Endothelial cell of umbilical vein (primary cell): Measurements from ENCODE around the gene ZNF709. TPM values are rescaled to one million over a fixed set of nuclear protein-coding genes. Genes with fewer than 3 reads are reported as not detected.

Experiments
- BruUV-seq: library from RNA; stranded (reverse); fragments of 400-500 nt; replicated peaks from 2 replicates; lab custom pipeline; 2021; lab: Mats Ljungman, UMichigan
- CTCF ChIA-PET: fragments of 300-600, 350-600 bp; sonication (Branson Sonifier 250); formaldehyde crosslinking; loops from one replicate; lab custom pipeline; 2021; ENCODE audit warnings: antibody characterized with exemption, inconsistent platforms; lab: Charles Lee
- POLR2A ChIA-PET: fragments of 300-600, 350-600 bp; sonication (Branson Sonifier 250); formaldehyde crosslinking; loops from one replicate; lab custom pipeline; 2021; ENCODE audit warnings: antibody characterized with exemption, inconsistent platforms; lab: Charles Lee
- DNase-seq: peaks from one replicate; pipeline ENCODE4 v3.0.0-alpha.2; 2011; ENCODE audit warnings: low read depth, low spot score
- FAIRE-seq: peaks from 2 replicates; lab custom pipeline; 2011; peaks lifted over from hg19 to GRCh38; lab: Jason Lieb, UNC
- H2AFZ ChIP-seq: 2 replicates; pipeline ENCODE4 v1.6.0; 2012; ENCODE audit warnings: low read depth, low read length, control low read depth, inconsistent platforms
- H3K27ac ChIP-seq: 2 replicates; pipeline ENCODE4 v1.5.1; 2011; ENCODE audit warnings: low read depth, mild to moderate bottlenecking, control low read depth, low read length, moderate library complexity; ENCODE audit not compliant: insufficient read depth
- H3K27me3 ChIP-seq, 2 experiments: 2 replicates each; pipeline versions ENCODE4 v1.6.0 to v1.6.1; 2011; ENCODE audit warnings: low read length in 2 of 2, mixed read lengths in 1 of 2; ENCODE audit not compliant: control insufficient read depth in 2 of 2, insufficient read depth in 2 of 2
- H3K36me3 ChIP-seq, 2 experiments: 2 replicates in 1 of 2; 3 replicates in 1 of 2; pipeline ENCODE4 v1.5.1; 2011; ENCODE audit warnings: low read length in 2 of 2, mild to moderate bottlenecking in 1 of 2, moderate library complexity in 1 of 2; ENCODE audit not compliant: control insufficient read depth in 2 of 2, insufficient read depth in 2 of 2; ENCODE audit errors: extremely low read depth in 1 of 2
- H3K4me1 ChIP-seq: 3 replicates; pipeline ENCODE4 v1.5.1; 2011; ENCODE audit warnings: mild to moderate bottlenecking, low read length; ENCODE audit not compliant: control insufficient read depth, insufficient read depth; ENCODE audit errors: extremely low read depth
- H3K4me2 ChIP-seq: 2 replicates; pipeline ENCODE4 v1.6.1; 2011; ENCODE audit warnings: low read length, control low read depth, mixed read lengths; ENCODE audit not compliant: insufficient read depth
- H3K4me3 ChIP-seq, 3 experiments: fragments of 200-600 bp in 1 of 3; sonication (generic), shearing (Covaris generic) in 1 of 3; replicated peaks in 1 of 3; 2 replicates each; pipeline ENCODE4 v1.5.1; 2011 to 2016; ENCODE audit warnings: control low read depth in 3 of 3, low read length in 3 of 3, mild to moderate bottlenecking in 2 of 3, inconsistent platforms in 1 of 3, low read depth in 1 of 3, moderate library complexity in 1 of 3; ENCODE audit not compliant: insufficient read depth in 1 of 3
- H3K79me2 ChIP-seq: 2 replicates; pipeline ENCODE4 v1.6.0; 2012; ENCODE audit warnings: low read length, inconsistent platforms; ENCODE audit not compliant: control insufficient read depth, insufficient read depth
- H3K9ac ChIP-seq: replicated peaks from 2 replicates; pipeline ENCODE3; 2011; ENCODE audit warnings: low read length, control low read depth; ENCODE audit not compliant: insufficient read depth; ENCODE audit errors: extremely low read depth
- H3K9me1 ChIP-seq: replicated peaks from 3 replicates; pipeline ENCODE4 v1.6.0; 2011; ENCODE audit warnings: mild to moderate bottlenecking, low read length; ENCODE audit not compliant: control insufficient read depth, insufficient read depth; ENCODE audit errors: extremely low read depth
- H3K9me3 ChIP-seq: replicated peaks from 2 replicates; pipeline ENCODE4 v1.5.1; 2012; ENCODE audit warnings: low read length, inconsistent platforms; ENCODE audit not compliant: control insufficient read depth, insufficient read depth
- H4K20me1 ChIP-seq: replicated peaks from 2 replicates; pipeline ENCODE3; 2011; ENCODE audit warnings: mild to moderate bottlenecking, low read length; ENCODE audit not compliant: control insufficient read depth, insufficient read depth; ENCODE audit errors: extremely low read depth
- EZH2 ChIP-seq: IDR thresholded peaks from 2 replicates; pipeline ENCODE4 v1.6.1; 2012; ENCODE audit warnings: borderline replicate concordance, low read depth, mild to moderate bottlenecking, moderate library complexity, low read length, inconsistent platforms; ENCODE audit not compliant: severe bottlenecking
- FOS ChIP-seq: IDR thresholded peaks from 2 replicates; pipeline ENCODE4 v1.6.1; 2011; ENCODE audit warnings: mild to moderate bottlenecking, low read length, moderate library complexity, borderline replicate concordance; ENCODE audit not compliant: insufficient read depth
- GATA2 ChIP-seq: IDR thresholded peaks from 2 replicates; pipeline ENCODE4 v1.7.0; 2011; ENCODE audit warnings: low read depth, mild to moderate bottlenecking, moderate library complexity, mixed read lengths, low read length; ENCODE audit not compliant: insufficient read length, insufficient read depth
- JUN ChIP-seq: IDR thresholded peaks from 2 replicates; pipeline ENCODE4 v1.6.1; 2011; ENCODE audit warnings: borderline replicate concordance, low read depth; ENCODE audit not compliant: insufficient read length, insufficient read depth
- MYC ChIP-seq: IDR thresholded peaks from one replicate; pipeline ENCODE4 v1.6.1; 2011; ENCODE audit warnings: mild to moderate bottlenecking, low read depth, low read length
- POLR2A ChIP-seq: IDR thresholded peaks from 2 replicates; pipeline ENCODE4 v1.6.1; 2012; ENCODE audit warnings: low read depth, mild to moderate bottlenecking, control low read depth, low read length
- POLR2AphosphoS5 ChIP-seq: IDR thresholded peaks from 2 replicates; pipeline ENCODE4 v1.6.1; 2012; ENCODE audit warnings: low read depth, mild to moderate bottlenecking, control low read depth, low read length, moderate library complexity; ENCODE audit not compliant: insufficient read depth
- dilution Hi-C: fragments of 300-500 bp; cut with MboI; formaldehyde crosslinking; loops from one replicate; pipeline ENCODE4 v1.15.0; 2019; ENCODE audit warnings: low sequenced_read_pairs; ENCODE audit not compliant: extremely low pct_ligation_motif_present
- intact Hi-C: fragments of 100-400 bp; cut with micrococcal nuclease; formaldehyde crosslinking; loops from one replicate; pipeline ENCODE4 v1.10.0; 2022
- polyA plus RNA-seq, 4 experiments: library from polyadenylated mRNA; depleted of rRNA in 3 of 4; stranded (reverse) in 3 of 4; unstranded in 1 of 4; fragments of >200 nt; gene quantifications; 2 replicates each; pipeline versions ENCODE4 v1.2.1 to v1.2.3, GENCODE V29; 2011 to 2012; ENCODE audit warnings: missing spikeins in 1 of 4
- total RNA-seq: library from RNA; stranded (reverse); gene quantifications from 2 replicates; pipeline ENCODE4 v1.2.3, GENCODE V29; 2021
- TF ChIP-seq, protein P1 (sequence below): IDR thresholded peaks from 2 replicates; pipeline ENCODE4 v1.6.1; 2011; ENCODE audit not compliant: insufficient read depth, insufficient read length
- TF ChIP-seq, protein P2 (sequence below), 2 donors: IDR thresholded peaks; 1 replicate in 1 of 2; 2 replicates in 1 of 2; pipeline ENCODE4 v1.5.1; 2011; ENCODE audit warnings: low read length in 2 of 2, mild to moderate bottlenecking in 2 of 2, moderate library complexity in 2 of 2, control low read depth in 1 of 2, inconsistent platforms in 1 of 2, low read depth in 1 of 2; ENCODE audit not compliant: insufficient read depth in 1 of 2; ENCODE audit errors: extremely low read depth in 1 of 2

Gene ZNF709
- total and polyA plus RNA-seq, 2 donors (not counting 3 experiments of a cell fraction or from before 2014, with no cell fraction given): 0.65 to 1.8 TPM

DNA sequence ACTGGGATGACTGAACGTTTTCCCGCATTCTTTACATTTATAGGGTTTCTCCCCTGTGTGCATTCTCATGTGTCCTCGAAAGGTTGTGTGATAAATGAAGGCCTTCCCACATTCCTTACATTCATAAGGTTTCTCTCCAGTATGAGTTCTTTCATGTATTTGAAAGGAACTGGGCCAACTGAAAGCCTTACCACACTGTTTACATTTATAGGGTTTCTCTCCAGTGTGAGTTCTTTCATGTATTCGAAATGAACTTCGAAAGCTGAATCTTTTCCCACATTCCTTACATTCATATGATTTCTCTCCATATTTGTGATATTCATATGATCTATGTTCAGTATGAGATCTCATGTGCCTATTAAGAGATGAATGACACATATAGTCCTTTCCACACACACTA, 19.4 kb downstream of the ZNF709 start:
- no peaks in the 10 kb centered on the region for H3K36me3 ChIP-seq
- dilution Hi-C loops: no loop called here
- intact Hi-C loops: no loop called here
- no peak overlapping the region for H3K4me3 ChIP-seq
- no peak overlapping the region for H3K4me2 ChIP-seq
- H3K27ac ChIP-seq: no peak overlapping the region
- ChIA-PET POLR2A (no interaction called here), CTCF (no interaction called here)
- H2AFZ ChIP-seq: no peak overlapping the region
- FAIRE-seq: no peak
- TF ChIP-seq GATA2 (no peak), EZH2 (no peak), POLR2A (no peak), MYC (no peak), POLR2AphosphoS5 (no peak), FOS (no peak), JUN (no peak)
- TF ChIP-seq, protein P1, sequence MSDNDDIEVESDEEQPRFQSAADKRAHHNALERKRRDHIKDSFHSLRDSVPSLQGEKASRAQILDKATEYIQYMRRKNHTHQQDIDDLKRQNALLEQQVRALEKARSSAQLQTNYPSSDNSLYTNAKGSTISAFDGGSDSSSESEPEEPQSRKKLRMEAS: no peak
- TF ChIP-seq, protein P2, sequence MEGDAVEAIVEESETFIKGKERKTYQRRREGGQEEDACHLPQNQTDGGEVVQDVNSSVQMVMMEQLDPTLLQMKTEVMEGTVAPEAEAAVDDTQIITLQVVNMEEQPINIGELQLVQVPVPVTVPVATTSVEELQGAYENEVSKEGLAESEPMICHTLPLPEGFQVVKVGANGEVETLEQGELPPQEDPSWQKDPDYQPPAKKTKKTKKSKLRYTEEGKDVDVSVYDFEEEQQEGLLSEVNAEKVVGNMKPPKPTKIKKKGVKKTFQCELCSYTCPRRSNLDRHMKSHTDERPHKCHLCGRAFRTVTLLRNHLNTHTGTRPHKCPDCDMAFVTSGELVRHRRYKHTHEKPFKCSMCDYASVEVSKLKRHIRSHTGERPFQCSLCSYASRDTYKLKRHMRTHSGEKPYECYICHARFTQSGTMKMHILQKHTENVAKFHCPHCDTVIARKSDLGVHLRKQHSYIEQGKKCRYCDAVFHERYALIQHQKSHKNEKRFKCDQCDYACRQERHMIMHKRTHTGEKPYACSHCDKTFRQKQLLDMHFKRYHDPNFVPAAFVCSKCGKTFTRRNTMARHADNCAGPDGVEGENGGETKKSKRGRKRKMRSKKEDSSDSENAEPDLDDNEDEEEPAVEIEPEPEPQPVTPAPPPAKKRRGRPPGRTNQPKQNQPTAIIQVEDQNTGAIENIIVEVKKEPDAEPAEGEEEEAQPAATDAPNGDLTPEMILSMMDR (IDR thresholded peaks at IDR 0.05; ENCODE audit: extremely low read depth in 1 of 2, insufficient read depth in 1 of 2, low read depth in 1 of 2, low read length in 2 of 2): no peak
- H3K9ac ChIP-seq: no peak overlapping the region
- BruUV-seq: no TSS peak
- no peaks in the 10 kb centered on the region for H3K79me2 ChIP-seq
- no peaks in the 10 kb centered on the region for H4K20me1 ChIP-seq
- DNase-seq: no peak
- no peaks in the 10 kb centered on the region for H3K9me1 ChIP-seq
- no peaks in the 10 kb centered on the region for H3K27me3 ChIP-seq
- no peaks in the 10 kb centered on the region for H3K4me1 ChIP-seq
- peaks cover 11% of the 10 kb centered on the region for H3K9me3 ChIP-seq
